IMR-90 (cell line): Measurements from ENCODE around the gene ADAMTS17. TPM values are rescaled to one million over a fixed set of nuclear protein-coding genes. Genes with fewer than 3 reads are reported as not detected.

Experiments used
- ATAC-seq: fragments of 200-7000 bp; cut with Tn5 transposase; 2 replicates; pipeline ENCODE4 v1.9.1; 2020; ENCODE audit warnings: low read depth, mild to moderate bottlenecking, moderate library complexity
- BruUV-seq: library from RNA; stranded (reverse); fragments of 400-500 nt; replicated peaks from 2 replicates; lab custom pipeline; 2021; lab: Mats Ljungman, UMichigan
- CTCF ChIA-PET: fragments of 300-600 bp; formaldehyde crosslinking; extraction: SDS; loops from one replicate; lab custom pipeline; 2021; ENCODE audit warnings: antibody characterized with exemption; lab: Yijun Ruan, JAX
- POLR2A ChIA-PET: fragments of 300-600 bp; sonication (Branson Sonifier 250); formaldehyde crosslinking; loops from one replicate; lab custom pipeline; 2022; ENCODE audit warnings: antibody characterized with exemption; ENCODE audit not compliant: unreplicated experiment; lab: Charles Lee
- DNase-seq: peaks from one replicate; pipeline ENCODE4 v3.0.0; 2013
- H2AFZ ChIP-seq: replicated peaks from 2 replicates; pipeline ENCODE3; 2013; ENCODE audit warnings: low read length, mild to moderate bottlenecking; ENCODE audit not compliant: poor library complexity
- H2AK5ac ChIP-seq: 2 replicates; pipeline ENCODE4 v1.6.1; 2013; ENCODE audit warnings: low read depth, low read length, inconsistent platforms
- H2AK9ac ChIP-seq: replicated peaks from 2 replicates; pipeline ENCODE3; 2013; ENCODE audit warnings: mild to moderate bottlenecking, low read depth, low read length, moderate library complexity; ENCODE audit not compliant: poor library complexity
- H2BK120ac ChIP-seq: 2 replicates; pipeline ENCODE4 v1.6.1; 2013; ENCODE audit warnings: low read depth, low read length, inconsistent platforms
- H2BK15ac ChIP-seq: 3 replicates; pipeline ENCODE4 v1.6.1; 2013; ENCODE audit warnings: low read depth, low read length, inconsistent platforms
- H2BK20ac ChIP-seq: 2 replicates; pipeline ENCODE4 v1.6.1; 2013; ENCODE audit warnings: low read depth, mild to moderate bottlenecking, inconsistent platforms, low read length, moderate library complexity
- H2BK5ac ChIP-seq: 2 replicates; pipeline ENCODE4 v1.6.1; 2013; ENCODE audit warnings: mild to moderate bottlenecking, low read depth, low read length, inconsistent platforms; ENCODE audit not compliant: poor library complexity, severe bottlenecking
- H3K14ac ChIP-seq: replicated peaks from 2 replicates; pipeline ENCODE4 v1.6.1; 2013; ENCODE audit warnings: low read depth, low read length, inconsistent platforms
- H3K18ac ChIP-seq: 2 replicates; pipeline ENCODE4 v1.6.1; 2013; ENCODE audit warnings: low read depth, low read length, control low read depth
- H3K23ac ChIP-seq: 2 replicates; pipeline ENCODE4 v1.6.1; 2013; ENCODE audit warnings: low read depth, low read length, inconsistent platforms
- H3K27ac ChIP-seq: 2 replicates; pipeline ENCODE4 v1.5.1; 2013; ENCODE audit warnings: mild to moderate bottlenecking, control low read depth, low read length; ENCODE audit not compliant: insufficient read depth
- H3K27me3 ChIP-seq: 2 replicates; pipeline ENCODE4 v1.6.1; 2013; ENCODE audit warnings: low read length; ENCODE audit not compliant: control insufficient read depth, insufficient read depth
- H3K36me3 ChIP-seq: 2 replicates; pipeline ENCODE4 v1.6.1; 2013; ENCODE audit warnings: low read length, mixed read lengths; ENCODE audit not compliant: control insufficient read depth, insufficient read depth
- H3K4ac ChIP-seq: 2 replicates; pipeline ENCODE4 v1.6.1; 2013; ENCODE audit warnings: low read depth, low read length, inconsistent platforms
- H3K4me1 ChIP-seq: 2 replicates; pipeline ENCODE4 v1.6.1; 2013; ENCODE audit warnings: low read length, mixed read lengths; ENCODE audit not compliant: control insufficient read depth, insufficient read depth
- H3K4me2 ChIP-seq: 2 replicates; pipeline ENCODE4 v1.6.1; 2013; ENCODE audit warnings: low read depth, mild to moderate bottlenecking, control low read depth, low read length, moderate library complexity
- H3K4me3 ChIP-seq: 2 replicates; pipeline ENCODE4 v1.5.1; 2013; ENCODE audit warnings: low read depth, mild to moderate bottlenecking, control low read depth, low read length, moderate library complexity; ENCODE audit not compliant: insufficient read depth
- H3K56ac ChIP-seq: 2 replicates; pipeline ENCODE4 v1.6.1; 2013; ENCODE audit warnings: low read length, inconsistent platforms; ENCODE audit not compliant: insufficient read depth; ENCODE audit errors: extremely low read depth
- H3K79me1 ChIP-seq, 2 experiments: 2 replicates each; pipeline ENCODE4 v1.6.1; 2013; ENCODE audit warnings: low read length in 2 of 2, inconsistent platforms in 1 of 2, low read depth in 1 of 2
- H3K9ac ChIP-seq: 2 replicates; pipeline ENCODE4 v1.6.1; 2013; ENCODE audit warnings: low read depth, low read length, control low read depth
- H3K9me1 ChIP-seq: 2 replicates; pipeline ENCODE4 v1.6.1; 2013; ENCODE audit warnings: low read length, inconsistent platforms; ENCODE audit not compliant: insufficient read depth
- H3K9me3 ChIP-seq: 2 replicates; pipeline ENCODE4 v1.6.1; 2013; ENCODE audit warnings: low read length; ENCODE audit not compliant: control insufficient read depth, insufficient read depth
- H4K20me1 ChIP-seq: 2 replicates; pipeline ENCODE4 v1.6.1; 2013; ENCODE audit warnings: low read length, inconsistent platforms; ENCODE audit not compliant: insufficient read depth
- H4K5ac ChIP-seq: 2 replicates; pipeline ENCODE4 v1.6.1; 2013; ENCODE audit warnings: mild to moderate bottlenecking, low read depth, low read length, control low read depth
- H4K8ac ChIP-seq, 2 experiments: 2 replicates each; pipeline ENCODE4 v1.6.1; 2013; ENCODE audit warnings: low read depth in 2 of 2, low read length in 2 of 2, control low read depth in 1 of 2, inconsistent platforms in 1 of 2
- H4K91ac ChIP-seq: 2 replicates; pipeline ENCODE4 v1.6.1; 2013; ENCODE audit warnings: low read depth, low read length, inconsistent platforms; ENCODE audit not compliant: insufficient read depth
- CEBPB ChIP-seq: IDR thresholded peaks from 2 replicates; pipeline ENCODE4 v1.6.1; 2012; ENCODE audit warnings: low read depth, low read length, improper control_type of control experiment
- SMC3 ChIP-seq: fragments of 150-350 bp; IDR thresholded peaks from 2 replicates; pipeline ENCODE4 v1.6.1; 2016; ENCODE audit warnings: low read depth, mild to moderate bottlenecking, antibody characterized with exemption, low read length, moderate library complexity
- WGBS, 2 experiments: methylation state at CpG; one replicate each; pipeline versions ENCODE4 v1.1.5 to v1.1.7; 2013; ENCODE audit warnings: missing lambda C conversion rate in 2 of 2; ENCODE audit not compliant: insufficient read length in 1 of 2; ENCODE audit errors: extremely low coverage in 2 of 2; 5-methylcytosine and 5-hydroxymethylcytosine counted together
- dilution Hi-C: fragments of 300-500 bp; cut with HindIII; formaldehyde crosslinking; loops from one replicate; pipeline ENCODE4 v1.14.3; 2018; ENCODE audit warnings: low sequenced_read_pairs; ENCODE audit not compliant: unreplicated experiment
- in situ Hi-C: fragments of 300-500 bp; cut with MboI; formaldehyde crosslinking; loops from 3 replicates; pipeline ENCODE4 v1.14.3; 2019; ENCODE audit warnings: low sequenced_read_pairs, inconsistent platforms, mixed read lengths
- intact Hi-C: fragments of 100-400 bp; cut with micrococcal nuclease; formaldehyde crosslinking; loops from 2 replicates; pipeline ENCODE4 v1.10.0; 2022
- polyA plus RNA-seq, 3 experiments: library from polyadenylated mRNA; depleted of rRNA; stranded (reverse); fragments of >200 nt; gene quantifications; 2 replicates each; pipeline ENCODE4 v1.2.3, GENCODE V29; 2012; ENCODE audit warnings: low replicate concordance in 1 of 3
- total RNA-seq: library from RNA; depleted of rRNA; stranded (reverse); fragments of >200 nt; gene quantifications from 2 replicates; pipeline ENCODE4 v1.2.3, GENCODE V29; 2012

Gene ADAMTS17
- total and polyA plus RNA-seq, 2 of the 4 experiments (the other 2 are of a cell fraction): 0.03 TPM; not detected in 1

DNA sequence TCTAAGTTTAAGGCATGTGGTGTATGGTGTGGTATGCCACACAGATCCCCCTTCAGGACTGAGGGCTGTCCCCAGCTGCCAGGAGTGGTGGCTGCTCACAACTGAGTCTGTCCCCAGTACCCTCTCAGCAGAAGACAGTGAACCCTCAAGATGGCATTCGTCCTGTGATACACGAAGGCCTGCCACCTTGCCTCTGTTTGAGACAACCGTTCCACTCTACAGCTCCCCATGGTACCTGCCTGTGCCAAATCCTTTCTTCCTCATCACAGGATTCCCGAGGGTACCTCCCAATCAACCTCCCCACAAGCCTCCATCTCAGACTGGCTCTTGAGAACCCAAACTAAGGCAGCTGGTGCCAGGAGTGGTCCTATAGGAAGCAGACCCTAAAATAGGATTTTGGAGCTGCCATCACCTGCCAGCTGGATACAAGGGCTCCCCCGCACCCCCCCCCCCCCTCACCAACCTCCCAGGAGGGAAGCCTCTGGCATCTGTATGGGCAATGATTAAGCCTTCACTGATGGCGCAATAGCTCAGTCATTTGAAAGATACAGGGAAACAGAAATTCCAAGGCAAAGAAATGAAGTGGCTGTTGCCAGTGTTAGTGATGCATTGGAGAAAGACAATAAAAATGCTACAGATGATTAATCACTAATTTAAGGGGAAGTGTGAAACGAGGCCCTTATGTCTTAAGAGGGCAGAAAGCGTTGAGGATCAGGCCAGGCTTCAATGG, 378.5 kb downstream of the ADAMTS17 start:
- no peaks in the 10 kb centered on the region for H4K20me1 ChIP-seq
- no peak overlapping the region for H2AFZ ChIP-seq
- dilution Hi-C loops: no loop called here
- H3K27ac ChIP-seq: no peak overlapping the region
- TF ChIP-seq SMC3: no peak
- peak; percentile 36; the same call in 1 of the 2 replicates for TF ChIP-seq CEBPB
- in situ Hi-C loops: no loop called here
- H2AK9ac ChIP-seq: no peak overlapping the region
- no peaks in the 10 kb centered on the region for H3K79me1 ChIP-seq
- no TSS peak for BruUV-seq
- no peak overlapping the region for H2BK120ac ChIP-seq
- no peak overlapping the region for H4K91ac ChIP-seq
- no peak overlapping the region for H3K23ac ChIP-seq
- no peak overlapping the region for H2AK5ac ChIP-seq
- no peak overlapping the region for H2BK15ac ChIP-seq
- H3K9me1 ChIP-seq: no peaks in the 10 kb centered on the region
- no peaks in the 10 kb centered on the region for H3K4me1 ChIP-seq
- ATAC-seq (no peak), DNase-seq (no peak)
- intact Hi-C loops: no loop called here
- no peak overlapping the region for H3K14ac ChIP-seq
- CTCF ChIA-PET: no interaction called here
- no peaks in the 10 kb centered on the region for H3K36me3 ChIP-seq
- H3K56ac ChIP-seq: no peak overlapping the region
- no peak overlapping the region for H4K5ac ChIP-seq
- H3K9ac ChIP-seq: no peak overlapping the region
- POLR2A ChIA-PET: interaction anchor here (0.6 kb wide), 1 partner anchor 19 kb away, joined by 4 read pairs; no protein-coding TSS in a partner anchor
- H4K8ac ChIP-seq: no peak overlapping the region
- WGBS, 2 experiments: 33% methylated on average over 3 of the region's 8 CpGs; no CpG with 5 or more reads in 1 of the 2 experiments
- no peaks in the 10 kb centered on the region for H3K27me3 ChIP-seq
- H3K18ac ChIP-seq: no peak overlapping the region
- no peak overlapping the region for H3K4me3 ChIP-seq
- H3K4me2 ChIP-seq: no peak overlapping the region
- H3K4ac ChIP-seq: no peak overlapping the region
- no peak overlapping the region for H2BK20ac ChIP-seq
- no peak overlapping the region for H2BK5ac ChIP-seq
- peaks cover 42% of the 10 kb centered on the region for H3K9me3 ChIP-seq
